ENCODE data around the gene SP5.
"Not testable (repeated sequence)": the region's sequence is repeated elsewhere in the genome, so short reads cannot be mapped to it uniquely, and the experiment has no call there.

SP5 gene

GRCh38 chr2:170711196-170711773, 3.9 kb upstream of the SP5 start:
- DNase-seq (ENCODE audit: low read depth in 1 of 2, low spot score in 1 of 2), result no peak

- no peak for DNase-seq (ENCODE audit: low read depth in 1 of 2, low spot score in 1 of 2)
Observed at GRCh38 chr2:170711774-170712652, 3.1 kb upstream of the SP5 start.

GRCh38 chr2:170712653-170713542, 2.2 kb upstream of the SP5 start:
- DNase-seq (ENCODE audit: low read depth in 1 of 2, low spot score in 1 of 2), result no peak

GRCh38 chr2:170713543-170714380, 1.4 kb upstream of the SP5 start:
- no peak for DNase-seq (ENCODE audit: low read depth in 1 of 2, low spot score in 1 of 2)

GRCh38 chr2:170714381-170715061, 616 bp upstream of the SP5 start:
- no peak for DNase-seq (ENCODE audit: low read depth in 1 of 2, low spot score in 1 of 2)

GRCh38 chr2:170715932-170716777, 1.0 kb downstream of the SP5 start:
- DNase-seq (ENCODE audit: low read depth in 1 of 2, low spot score in 1 of 2), result no peak

GRCh38 chr2:170716851-170717598, 1.9 kb downstream of the SP5 start:
- DNase-seq (ENCODE audit: low read depth in 1 of 2, low spot score in 1 of 2), result no peak

- no peak for DNase-seq (ENCODE audit: low read depth in 1 of 2, low spot score in 1 of 2)
Observed at GRCh38 chr2:170717599-170717963, 2.4 kb downstream of the SP5 start.

GRCh38 chr2:170717991-170718589, 3.0 kb downstream of the SP5 start:
- no peak for DNase-seq (ENCODE audit: low read depth in 1 of 2, low spot score in 1 of 2)

- DNase-seq (ENCODE audit: low read depth in 1 of 2, low spot score in 1 of 2), result no peak
Observed at GRCh38 chr2:170719810-170720209, 4.7 kb downstream of the SP5 start.

GRCh38 chr2:170721678-170722077, 6.5 kb downstream of the SP5 start:
- no peak for DNase-seq (ENCODE audit: low read depth in 1 of 2, low spot score in 1 of 2)

GRCh38 chr2:170722301-170722700, 7.2 kb downstream of the SP5 start:
- DNase-seq (ENCODE audit: low read depth in 1 of 2, low spot score in 1 of 2), result no peak

- no peak for DNase-seq (ENCODE audit: low read depth in 1 of 2, low spot score in 1 of 2)
Observed at GRCh38 chr2:170723446-170723958, 8.4 kb downstream of the SP5 start.

- DNase-seq (ENCODE audit: low read depth in 1 of 2, low spot score in 1 of 2), result no peak
Observed at GRCh38 chr2:170733798-170734600, 18.9 kb downstream of the SP5 start.

- not testable (repeated sequence) for DNase-seq (ENCODE audit: low read depth in 1 of 2, low spot score in 1 of 2)
Observed at GRCh38 chr2:170734601-170735000, 19.5 kb downstream of the SP5 start.

GRCh38 chr2:170736628-170737027, 21.5 kb downstream of the SP5 start:
- no peak for DNase-seq (ENCODE audit: low read depth in 1 of 2, low spot score in 1 of 2)

GRCh38 chr2:170737406-170737805, 22.3 kb downstream of the SP5 start:
- no peak for DNase-seq (ENCODE audit: low read depth in 1 of 2, low spot score in 1 of 2)
